DND-41 (cell line): ENCODE measurements around the gene HPCAL1.

Source experiments
- EZH2 ChIP-seq: IDR thresholded peaks from 3 replicates; pipeline ENCODE4 v1.6.1; 2012; ENCODE audit warnings: borderline replicate concordance, low read depth, mild to moderate bottlenecking, moderate library complexity, low read length, inconsistent platforms; ENCODE audit not compliant: severe bottlenecking
- TF ChIP-seq, protein P1 (sequence below): IDR thresholded peaks from 2 replicates; pipeline ENCODE4 v1.5.1; 2012; ENCODE audit warnings: borderline replicate concordance, low read length, moderate library complexity, mild to moderate bottlenecking; ENCODE audit not compliant: poor library complexity, severe bottlenecking; ENCODE audit errors: extremely low read depth

DNA sequence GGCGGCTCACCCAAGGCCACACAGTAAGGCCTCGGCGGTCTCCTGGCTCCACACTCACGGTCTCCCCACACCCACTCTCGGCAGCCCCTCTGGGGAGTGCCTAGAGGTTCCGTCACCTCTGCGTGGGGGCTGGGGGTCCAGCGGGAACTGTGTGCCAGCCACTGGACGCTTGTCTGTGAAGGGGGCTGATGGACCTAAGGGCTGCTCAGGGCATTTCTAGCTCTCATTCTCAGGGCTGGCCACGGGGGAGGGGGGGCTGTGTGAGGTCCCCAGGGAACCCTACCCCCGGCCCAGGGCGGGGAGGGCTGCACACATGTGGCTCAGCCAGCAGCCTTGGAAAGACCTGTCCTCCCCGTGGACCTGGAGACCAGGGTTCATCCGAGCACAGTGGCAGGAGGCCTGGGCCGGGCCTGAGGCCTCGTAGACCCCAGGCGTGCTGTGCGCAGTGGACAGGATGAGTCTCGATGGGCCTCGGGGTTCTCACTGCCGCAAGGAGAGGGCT, 172.6 kb downstream of the HPCAL1 start:
- TF ChIP-seq, protein P1, sequence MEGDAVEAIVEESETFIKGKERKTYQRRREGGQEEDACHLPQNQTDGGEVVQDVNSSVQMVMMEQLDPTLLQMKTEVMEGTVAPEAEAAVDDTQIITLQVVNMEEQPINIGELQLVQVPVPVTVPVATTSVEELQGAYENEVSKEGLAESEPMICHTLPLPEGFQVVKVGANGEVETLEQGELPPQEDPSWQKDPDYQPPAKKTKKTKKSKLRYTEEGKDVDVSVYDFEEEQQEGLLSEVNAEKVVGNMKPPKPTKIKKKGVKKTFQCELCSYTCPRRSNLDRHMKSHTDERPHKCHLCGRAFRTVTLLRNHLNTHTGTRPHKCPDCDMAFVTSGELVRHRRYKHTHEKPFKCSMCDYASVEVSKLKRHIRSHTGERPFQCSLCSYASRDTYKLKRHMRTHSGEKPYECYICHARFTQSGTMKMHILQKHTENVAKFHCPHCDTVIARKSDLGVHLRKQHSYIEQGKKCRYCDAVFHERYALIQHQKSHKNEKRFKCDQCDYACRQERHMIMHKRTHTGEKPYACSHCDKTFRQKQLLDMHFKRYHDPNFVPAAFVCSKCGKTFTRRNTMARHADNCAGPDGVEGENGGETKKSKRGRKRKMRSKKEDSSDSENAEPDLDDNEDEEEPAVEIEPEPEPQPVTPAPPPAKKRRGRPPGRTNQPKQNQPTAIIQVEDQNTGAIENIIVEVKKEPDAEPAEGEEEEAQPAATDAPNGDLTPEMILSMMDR: no peak
- no peak for TF ChIP-seq EZH2
